GM23338 (cell line): ENCODE measurements around the gene PTH1R. TPM values are rescaled to one million over a fixed set of nuclear protein-coding genes. Genes with fewer than 3 reads are reported as not detected.

Experiments used
- ATAC-seq: fragments of 200-7000 bp; cut with Tn5 transposase; 3 replicates; pipeline ENCODE4 v1.9.1; 2020
- DNase-seq: peaks from one replicate; pipeline ENCODE4 v3.0.0-alpha.2; 2015; ENCODE audit warnings: low spot score
- H2AFZ ChIP-seq: fragments of 200-600 bp; sonication (generic); 2 replicates; pipeline ENCODE4 v1.8.0; 2016; ENCODE audit warnings: antibody characterized with exemption, mild to moderate bottlenecking, moderate library complexity
- H3F3A ChIP-seq: fragments of 200-600 bp; sonication (generic); replicated peaks from 2 replicates; pipeline ENCODE4 v1.8.0; 2017; ENCODE audit warnings: antibody characterized with exemption, mixed run types, low read depth
- H3K27ac ChIP-seq: fragments of 200-600 bp; sonication (generic); 2 replicates; pipeline ENCODE4 v1.6.1; 2016; ENCODE audit warnings: low read depth
- H3K27me3 ChIP-seq: fragments of 200-600 bp; sonication (generic); 2 replicates; pipeline ENCODE4 v1.8.0; 2016; ENCODE audit warnings: mild to moderate bottlenecking, mixed run types, moderate library complexity; ENCODE audit not compliant: insufficient read depth
- H3K36me3 ChIP-seq: fragments of 200-600 bp; sonication (generic); 2 replicates; pipeline ENCODE4 v1.8.0; 2016; ENCODE audit warnings: mild to moderate bottlenecking; ENCODE audit not compliant: insufficient read depth
- H3K4me1 ChIP-seq: fragments of 200-600 bp; sonication (generic); 2 replicates; pipeline ENCODE4 v1.8.0; 2016; ENCODE audit warnings: mild to moderate bottlenecking, moderate library complexity; ENCODE audit not compliant: insufficient read depth
- H3K4me2 ChIP-seq: fragments of 200-600 bp; sonication (generic); 2 replicates; pipeline ENCODE4 v1.7.1; 2017; ENCODE audit warnings: mixed run types
- H3K4me3 ChIP-seq: fragments of 200-600 bp; sonication (generic); 2 replicates; pipeline ENCODE4 v1.6.1; 2016; ENCODE audit warnings: mixed run types
- H3K79me2 ChIP-seq: fragments of 200-600 bp; sonication (generic); replicated peaks from 2 replicates; pipeline ENCODE4 v1.8.0; 2017; ENCODE audit warnings: mild to moderate bottlenecking; ENCODE audit not compliant: insufficient read depth
- H3K9me2 ChIP-seq: fragments of 200-600 bp; sonication (generic); 2 replicates; pipeline ENCODE4 v1.8.0; 2017; ENCODE audit not compliant: insufficient read depth
- H4K20me1 ChIP-seq: fragments of 200-600 bp; sonication (generic); replicated peaks from 2 replicates; pipeline ENCODE4 v1.8.0; 2017; ENCODE audit warnings: mild to moderate bottlenecking; ENCODE audit not compliant: insufficient read depth
- H3K27ac Mint-ChIP-seq: 2 replicates; pipeline ENCODE4 v1.8.0; 2020; ENCODE audit warnings: inconsistent platforms, mild to moderate bottlenecking, moderate library complexity, mixed read lengths
- H3K27me3 Mint-ChIP-seq: 3 replicates; pipeline ENCODE4 v1.8.0; 2022; ENCODE audit warnings: low read depth, mild to moderate bottlenecking, moderate library complexity, mixed read lengths, inconsistent platforms; ENCODE audit not compliant: insufficient read depth, poor library complexity
- H3K36me3 Mint-ChIP-seq: 3 replicates; pipeline ENCODE4 v1.8.0; 2021; ENCODE audit warnings: low read depth, mild to moderate bottlenecking, inconsistent platforms, moderate library complexity, mixed read lengths
- H3K4me1 Mint-ChIP-seq: 3 replicates; pipeline ENCODE4 v1.8.0; 2020; ENCODE audit warnings: mild to moderate bottlenecking, inconsistent platforms, mixed read lengths
- H3K4me3 Mint-ChIP-seq: 3 replicates; pipeline ENCODE4 v1.8.0; 2021; ENCODE audit warnings: moderate library complexity, mild to moderate bottlenecking, inconsistent platforms, mixed read lengths
- H3K9me3 Mint-ChIP-seq: 3 replicates; pipeline ENCODE4 v1.8.0; 2020; ENCODE audit warnings: moderate library complexity, mild to moderate bottlenecking, inconsistent platforms, mixed read lengths
- CREB1 ChIP-seq: fragments of 250-450 bp; sonication (Bioruptor Pico); IDR thresholded peaks from 2 replicates; pipeline ENCODE4 v1.5.0; 2020; ENCODE audit warnings: low read depth, mild to moderate bottlenecking, moderate library complexity
- EZH2phosphoT487 ChIP-seq: fragments of 200-600 bp; sonication (generic); IDR thresholded peaks from one replicate; pipeline ENCODE4 v1.8.1; 2018; ENCODE audit warnings: antibody characterized with exemption; ENCODE audit not compliant: unreplicated experiment
- JUNB ChIP-seq: IDR thresholded peaks from one replicate; pipeline ENCODE4 v1.6.1; 2016; ENCODE audit warnings: antibody characterized with exemption; ENCODE audit not compliant: unreplicated experiment
- NANOG ChIP-seq: IDR thresholded peaks from 2 replicates; pipeline ENCODE4 v1.6.1; 2016; ENCODE audit warnings: antibody characterized with exemption, borderline replicate concordance
- STAT1 ChIP-seq: IDR thresholded peaks from one replicate; pipeline ENCODE4 v1.6.1; 2016; ENCODE audit warnings: antibody characterized with exemption; ENCODE audit not compliant: unreplicated experiment
- ZNF114 ChIP-seq: fragments of 250-450 bp; sonication (Bioruptor Pico); IDR thresholded peaks from 2 replicates; pipeline ENCODE4 v1.5.0; 2020; ENCODE audit warnings: mild to moderate bottlenecking, moderate library complexity
- ZNF331 ChIP-seq: fragments of 250-450 bp; sonication (Bioruptor Pico); IDR thresholded peaks from 2 replicates; pipeline ENCODE4 v1.5.0; 2020; ENCODE audit warnings: low read depth, mild to moderate bottlenecking, moderate library complexity
- polyA plus RNA-seq: library from polyadenylated mRNA; unstranded; fragments of >200 nt; fragmentation: Nextera tagmentation; extraction: Ambion mirVana; gene quantifications from 2 replicates; pipeline ENCODE4 v1.2.1, GENCODE V29; 2016
- total RNA-seq: library from RNA; depleted of rRNA; stranded (reverse); fragments of >200 nt; shearing (Covaris generic); gene quantifications from 2 replicates; pipeline ENCODE4 v1.2.3, GENCODE V29; 2014
- TF ChIP-seq, protein P1 (sequence below): fragments of 250-450 bp; sonication (Bioruptor Pico); IDR thresholded peaks from 2 replicates; pipeline ENCODE4 v1.5.0; 2020; ENCODE audit warnings: mild to moderate bottlenecking, moderate library complexity
- TF ChIP-seq, protein P2 (sequence below), 2 experiments: fragments of 200-600 bp in 1 of 2; sonication (generic) in 1 of 2; conservative IDR thresholded peaks; 2 replicates each; pipeline versions ENCODE4 v1.5.1 to v1.6.1; 2016 to 2017; ENCODE audit warnings: antibody characterized with exemption in 2 of 2, low read depth in 2 of 2, mild to moderate bottlenecking in 2 of 2, moderate library complexity in 1 of 2
- TF ChIP-seq, protein P3 (sequence below): IDR thresholded peaks from 2 replicates; pipeline ENCODE4 v1.6.1; 2016; ENCODE audit warnings: antibody characterized with exemption

PTH1R gene
- total and polyA plus RNA-seq, 2 experiments from 2014 or later = 1.3 to 1.9 TPM

DNA sequence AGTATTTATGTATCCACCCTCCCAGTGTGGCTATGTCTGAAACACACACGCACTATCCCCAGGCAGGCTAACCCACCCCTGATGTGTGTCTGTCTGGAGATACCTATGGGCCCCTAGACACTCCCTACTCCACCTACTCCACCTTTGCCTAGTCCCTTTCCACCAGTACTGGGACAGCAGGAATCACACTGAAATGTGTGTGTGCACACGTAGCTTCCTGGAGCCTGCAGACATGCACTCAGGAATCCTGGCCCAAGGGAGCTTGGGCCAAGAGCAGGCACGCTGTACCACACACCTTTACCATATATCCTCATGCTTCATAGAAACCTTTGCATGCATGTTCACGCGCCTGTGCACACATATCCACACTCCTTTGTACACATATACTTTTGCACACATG is 6.9 kb upstream of the PTH1R start (continued):
- TF ChIP-seq, protein P1, sequence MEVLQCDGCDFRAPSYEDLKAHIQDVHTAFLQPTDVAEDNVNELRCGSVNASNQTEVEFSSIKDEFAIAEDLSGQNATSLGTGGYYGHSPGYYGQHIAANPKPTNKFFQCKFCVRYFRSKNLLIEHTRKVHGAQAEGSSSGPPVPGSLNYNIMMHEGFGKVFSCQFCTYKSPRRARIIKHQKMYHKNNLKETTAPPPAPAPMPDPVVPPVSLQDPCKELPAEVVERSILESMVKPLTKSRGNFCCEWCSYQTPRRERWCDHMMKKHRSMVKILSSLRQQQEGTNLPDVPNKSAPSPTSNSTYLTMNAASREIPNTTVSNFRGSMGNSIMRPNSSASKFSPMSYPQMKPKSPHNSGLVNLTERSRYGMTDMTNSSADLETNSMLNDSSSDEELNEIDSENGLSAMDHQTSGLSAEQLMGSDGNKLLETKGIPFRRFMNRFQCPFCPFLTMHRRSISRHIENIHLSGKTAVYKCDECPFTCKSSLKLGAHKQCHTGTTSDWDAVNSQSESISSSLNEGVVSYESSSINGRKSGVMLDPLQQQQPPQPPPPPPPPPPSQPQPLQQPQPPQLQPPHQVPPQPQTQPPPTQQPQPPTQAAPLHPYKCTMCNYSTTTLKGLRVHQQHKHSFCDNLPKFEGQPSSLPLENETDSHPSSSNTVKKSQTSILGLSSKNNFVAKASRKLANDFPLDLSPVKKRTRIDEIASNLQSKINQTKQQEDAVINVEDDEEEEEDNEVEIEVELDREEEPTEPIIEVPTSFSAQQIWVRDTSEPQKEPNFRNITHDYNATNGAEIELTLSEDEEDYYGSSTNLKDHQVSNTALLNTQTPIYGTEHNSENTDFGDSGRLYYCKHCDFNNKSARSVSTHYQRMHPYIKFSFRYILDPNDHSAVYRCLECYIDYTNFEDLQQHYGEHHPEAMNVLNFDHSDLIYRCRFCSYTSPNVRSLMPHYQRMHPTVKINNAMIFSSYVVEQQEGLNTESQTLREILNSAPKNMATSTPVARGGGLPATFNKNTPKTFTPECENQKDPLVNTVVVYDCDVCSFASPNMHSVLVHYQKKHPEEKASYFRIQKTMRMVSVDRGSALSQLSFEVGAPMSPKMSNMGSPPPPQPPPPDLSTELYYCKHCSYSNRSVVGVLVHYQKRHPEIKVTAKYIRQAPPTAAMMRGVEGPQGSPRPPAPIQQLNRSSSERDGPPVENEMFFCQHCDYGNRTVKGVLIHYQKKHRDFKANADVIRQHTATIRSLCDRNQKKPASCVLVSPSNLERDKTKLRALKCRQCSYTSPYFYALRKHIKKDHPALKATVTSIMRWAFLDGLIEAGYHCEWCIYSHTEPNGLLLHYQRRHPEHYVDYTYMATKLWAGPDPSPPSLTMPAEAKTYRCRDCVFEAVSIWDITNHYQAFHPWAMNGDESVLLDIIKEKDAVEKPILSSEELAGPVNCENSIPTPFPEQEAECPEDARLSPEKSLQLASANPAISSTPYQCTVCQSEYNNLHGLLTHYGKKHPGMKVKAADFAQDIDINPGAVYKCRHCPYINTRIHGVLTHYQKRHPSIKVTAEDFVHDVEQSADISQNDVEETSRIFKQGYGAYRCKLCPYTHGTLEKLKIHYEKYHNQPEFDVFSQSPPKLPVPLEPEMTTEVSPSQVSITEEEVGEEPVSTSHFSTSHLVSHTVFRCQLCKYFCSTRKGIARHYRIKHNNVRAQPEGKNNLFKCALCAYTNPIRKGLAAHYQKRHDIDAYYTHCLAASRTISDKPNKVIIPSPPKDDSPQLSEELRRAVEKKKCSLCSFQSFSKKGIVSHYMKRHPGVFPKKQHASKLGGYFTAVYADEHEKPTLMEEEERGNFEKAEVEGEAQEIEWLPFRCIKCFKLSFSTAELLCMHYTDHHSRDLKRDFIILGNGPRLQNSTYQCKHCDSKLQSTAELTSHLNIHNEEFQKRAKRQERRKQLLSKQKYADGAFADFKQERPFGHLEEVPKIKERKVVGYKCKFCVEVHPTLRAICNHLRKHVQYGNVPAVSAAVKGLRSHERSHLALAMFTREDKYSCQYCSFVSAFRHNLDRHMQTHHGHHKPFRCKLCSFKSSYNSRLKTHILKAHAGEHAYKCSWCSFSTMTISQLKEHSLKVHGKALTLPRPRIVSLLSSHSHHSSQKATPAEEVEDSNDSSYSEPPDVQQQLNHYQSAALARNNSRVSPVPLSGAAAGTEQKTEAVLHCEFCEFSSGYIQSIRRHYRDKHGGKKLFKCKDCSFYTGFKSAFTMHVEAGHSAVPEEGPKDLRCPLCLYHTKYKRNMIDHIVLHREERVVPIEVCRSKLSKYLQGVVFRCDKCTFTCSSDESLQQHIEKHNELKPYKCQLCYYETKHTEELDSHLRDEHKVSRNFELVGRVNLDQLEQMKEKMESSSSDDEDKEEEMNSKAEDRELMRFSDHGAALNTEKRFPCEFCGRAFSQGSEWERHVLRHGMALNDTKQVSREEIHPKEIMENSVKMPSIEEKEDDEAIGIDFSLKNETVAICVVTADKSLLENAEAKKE (CRISPR knock-in tag) = no peak
- TF ChIP-seq CREB1 (no peak), EZH2phosphoT487 (no peak), STAT1 (no peak), JUNB (no peak), NANOG (no peak)
- TF ChIP-seq, protein P2, sequence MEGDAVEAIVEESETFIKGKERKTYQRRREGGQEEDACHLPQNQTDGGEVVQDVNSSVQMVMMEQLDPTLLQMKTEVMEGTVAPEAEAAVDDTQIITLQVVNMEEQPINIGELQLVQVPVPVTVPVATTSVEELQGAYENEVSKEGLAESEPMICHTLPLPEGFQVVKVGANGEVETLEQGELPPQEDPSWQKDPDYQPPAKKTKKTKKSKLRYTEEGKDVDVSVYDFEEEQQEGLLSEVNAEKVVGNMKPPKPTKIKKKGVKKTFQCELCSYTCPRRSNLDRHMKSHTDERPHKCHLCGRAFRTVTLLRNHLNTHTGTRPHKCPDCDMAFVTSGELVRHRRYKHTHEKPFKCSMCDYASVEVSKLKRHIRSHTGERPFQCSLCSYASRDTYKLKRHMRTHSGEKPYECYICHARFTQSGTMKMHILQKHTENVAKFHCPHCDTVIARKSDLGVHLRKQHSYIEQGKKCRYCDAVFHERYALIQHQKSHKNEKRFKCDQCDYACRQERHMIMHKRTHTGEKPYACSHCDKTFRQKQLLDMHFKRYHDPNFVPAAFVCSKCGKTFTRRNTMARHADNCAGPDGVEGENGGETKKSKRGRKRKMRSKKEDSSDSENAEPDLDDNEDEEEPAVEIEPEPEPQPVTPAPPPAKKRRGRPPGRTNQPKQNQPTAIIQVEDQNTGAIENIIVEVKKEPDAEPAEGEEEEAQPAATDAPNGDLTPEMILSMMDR (conservative IDR thresholded peaks at IDR 0.05; ENCODE audit: low read depth in 2 of 2) = no peak

DNA sequence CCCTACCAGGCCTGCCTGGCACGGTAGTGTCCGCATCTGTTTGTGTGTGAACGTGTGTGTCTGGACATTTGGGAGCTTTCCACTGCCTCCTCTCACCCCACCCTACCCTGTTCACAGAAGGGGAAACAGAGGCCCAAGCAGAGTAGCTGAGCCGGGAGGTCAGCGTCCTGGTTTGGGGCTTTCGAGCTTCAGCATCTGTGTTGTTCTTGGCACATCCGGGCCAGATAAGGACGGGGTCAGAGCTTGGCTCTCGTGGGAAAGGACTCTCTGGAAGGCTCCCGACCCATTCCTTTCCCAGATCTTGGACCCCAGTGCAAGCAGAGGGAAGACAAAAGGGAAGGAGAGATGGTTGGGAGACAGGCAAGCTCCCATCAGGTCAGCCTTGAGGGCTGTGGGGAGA is 6.3 kb upstream of the PTH1R start:
- Histone ChIP-seq H3K4me1 (no peaks in the 10 kb centered on the region), H3K4me2 (no peak overlapping the region), H3K27ac (no peak overlapping the region), H3F3A (no peaks in the 10 kb centered on the region), H3K27me3 (no peaks in the 10 kb centered on the region; the same call in 1 of the 2 replicates), H2AFZ (no peak overlapping the region), H3K9me2 (no peaks in the 10 kb centered on the region), H3K4me3 (no peak overlapping the region), H3K36me3 (no peaks in the 10 kb centered on the region), H4K20me1 (no peaks in the 10 kb centered on the region), H3K79me2 (no peaks in the 10 kb centered on the region)
- no peak for ATAC-seq
- H3K36me3 Mint-ChIP-seq = no peaks in the 10 kb centered on the region
- no peak for DNase-seq
- H3K9me3 Mint-ChIP-seq = no peaks in the 10 kb centered on the region
- TF ChIP-seq ZNF114 (CRISPR knock-in tag) (no peak), EZH2phosphoT487 (no peak), ZNF331 (CRISPR knock-in tag) (no peak)
- TF ChIP-seq, protein P3, sequence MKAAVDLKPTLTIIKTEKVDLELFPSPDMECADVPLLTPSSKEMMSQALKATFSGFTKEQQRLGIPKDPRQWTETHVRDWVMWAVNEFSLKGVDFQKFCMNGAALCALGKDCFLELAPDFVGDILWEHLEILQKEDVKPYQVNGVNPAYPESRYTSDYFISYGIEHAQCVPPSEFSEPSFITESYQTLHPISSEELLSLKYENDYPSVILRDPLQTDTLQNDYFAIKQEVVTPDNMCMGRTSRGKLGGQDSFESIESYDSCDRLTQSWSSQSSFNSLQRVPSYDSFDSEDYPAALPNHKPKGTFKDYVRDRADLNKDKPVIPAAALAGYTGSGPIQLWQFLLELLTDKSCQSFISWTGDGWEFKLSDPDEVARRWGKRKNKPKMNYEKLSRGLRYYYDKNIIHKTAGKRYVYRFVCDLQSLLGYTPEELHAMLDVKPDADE = no peak
- peaks cover 11% of the 10 kb centered on the region for H3K4me1 Mint-ChIP-seq
- H3K27me3 Mint-ChIP-seq = peaks cover 30% of the 10 kb centered on the region
- H3K27ac Mint-ChIP-seq = no peak overlapping the region
- H3K4me3 Mint-ChIP-seq = no peak overlapping the region
